GM12875 (cell line): ENCODE results near the gene OSTF1.

ENCODE experiments used
- H3K4me3 ChIP-seq: one replicate; pipeline ENCODE4 v1.5.1; 2011; ENCODE audit warnings: low read depth, low read length, control low read depth
- CTCF ChIP-seq: IDR thresholded peaks from 2 replicates; pipeline ENCODE4 v1.5.1; 2011; ENCODE audit warnings: low read depth, mild to moderate bottlenecking, control low read depth, inconsistent platforms, low read length, moderate library complexity, borderline replicate concordance; ENCODE audit not compliant: insufficient read depth

The OSTF1 gene

GRCh38 chr9:75053869-75054268 is 34.4 kb upstream of the OSTF1 start:
- no peak for TF ChIP-seq CTCF
- no peak overlapping the region for H3K4me3 ChIP-seq

- no peak for TF ChIP-seq CTCF
- no peak overlapping the region for H3K4me3 ChIP-seq
These were observed 33.8 kb upstream of the OSTF1 start for GRCh38 chr9:75054368-75055001.

- no peak for TF ChIP-seq CTCF
- no peak overlapping the region for H3K4me3 ChIP-seq
These were observed 27.1 kb upstream of the OSTF1 start for GRCh38 chr9:75061169-75061568.

- no peak for TF ChIP-seq CTCF
- H3K4me3 ChIP-seq = no peak overlapping the region
These were observed 24.6 kb upstream of the OSTF1 start for GRCh38 chr9:75063556-75064305.

GRCh38 chr9:75064307-75065025 is 23.8 kb upstream of the OSTF1 start:
- TF ChIP-seq CTCF = no peak
- H3K4me3 ChIP-seq = no peak overlapping the region

- no peak overlapping the region for H3K4me3 ChIP-seq
- TF ChIP-seq CTCF = no peak
These were observed 22.8 kb upstream of the OSTF1 start for GRCh38 chr9:75065510-75065909.
